A549 (cell line): ENCODE data around the gene APBB2. TPM values are rescaled to one million over a fixed set of nuclear protein-coding genes. Genes with fewer than 3 reads are reported as not detected.

ENCODE experiments used
- ATAC-seq, 2 experiments: fragments of 200-7000 bp in 1 of 2; fragments of >200 bp in 1 of 2; cut with Nextera tagmentation in 1 of 2; cut with Tn5 transposase in 1 of 2; 3 replicates each; pipeline versions ENCODE4 v1.8.0 to v1.9.1; 2018 to 2020; ENCODE audit warnings: mild to moderate bottlenecking in 1 of 2, moderate library complexity in 1 of 2
- CTCF ChIA-PET: fragments of 300-600 bp; sonication (Branson Sonifier 250); formaldehyde crosslinking; extraction: SDS; loops from one replicate; lab custom pipeline; 2021; ENCODE audit warnings: antibody characterized with exemption, inconsistent platforms; lab: Yijun Ruan, JAX
- POLR2A ChIA-PET: fragments of 350-600 bp; formaldehyde crosslinking; extraction: SDS; loops from one replicate; lab custom pipeline; 2021; ENCODE audit warnings: antibody characterized with exemption, inconsistent platforms; lab: Yijun Ruan, JAX
- DNase-seq, 2 experiments: peaks; one replicate each; pipeline versions ENCODE4 v3.0.0 to v3.0.0-alpha.2; 2011 to 2016; ENCODE audit warnings: low read depth in 1 of 2, low spot score in 1 of 2
- FAIRE-seq: peaks from 2 replicates; lab custom pipeline; 2011; peaks lifted over from hg19 to GRCh38; lab: Jason Lieb, UNC
- H3K27ac ChIP-seq, 2 experiments: fragments of >200 bp; sonication (Bioruptor Twin); formaldehyde crosslinking; 3 replicates each; pipeline ENCODE4 v1.5.1; 2016 to 2017
- H3K4me1 ChIP-seq: fragments of >200 bp; sonication (Bioruptor Twin); formaldehyde crosslinking; 3 replicates; pipeline ENCODE4 v1.6.1; 2016
- H3K4me2 ChIP-seq: fragments of >200 bp; sonication (Bioruptor Twin); formaldehyde crosslinking; 3 replicates; pipeline ENCODE4 v1.6.1; 2016
- H3K4me3 ChIP-seq: fragments of >200 bp; sonication (Bioruptor Twin); formaldehyde crosslinking; 3 replicates; pipeline ENCODE4 v1.5.1; 2016
- H3K9me3 ChIP-seq: fragments of >200 bp; sonication (Bioruptor Twin); formaldehyde crosslinking; 3 replicates; pipeline ENCODE4 v1.6.1; 2016
- BCL3 ChIP-seq: fragments of >200 bp; sonication (Bioruptor Twin); formaldehyde crosslinking; IDR thresholded peaks from 3 replicates; pipeline ENCODE4 v1.6.1; 2016
- BHLHE40 ChIP-seq: IDR thresholded peaks from 2 replicates; pipeline ENCODE4 v1.6.1; 2012; ENCODE audit warnings: low read depth, low read length, inconsistent platforms
- CBX2 ChIP-seq: fragments of 200-600 bp; sonication (generic); IDR thresholded peaks from 2 replicates; pipeline ENCODE4 v1.6.1; 2016; ENCODE audit warnings: low read depth, mild to moderate bottlenecking, borderline replicate concordance
- CHD2 ChIP-seq: fragments of 150-350 bp; IDR thresholded peaks from 2 replicates; pipeline ENCODE4 v1.6.1; 2014; ENCODE audit warnings: low read length; ENCODE audit not compliant: partially characterized antibody
- EHMT2 ChIP-seq: fragments of 200-600 bp; sonication (generic); IDR thresholded peaks from 2 replicates; pipeline ENCODE4 v1.6.1; 2016; ENCODE audit warnings: antibody characterized with exemption, low read depth, mild to moderate bottlenecking, moderate library complexity
- FOSB ChIP-seq: fragments of 250-450 bp; sonication (Bioruptor Pico); IDR thresholded peaks from 2 replicates; pipeline ENCODE4 v1.5.0; 2020; ENCODE audit warnings: mild to moderate bottlenecking, moderate library complexity
- HDAC2 ChIP-seq: fragments of 200-600 bp; sonication (generic); IDR thresholded peaks from 2 replicates; pipeline ENCODE4 v1.6.1; 2016
- HEYL ChIP-seq: fragments of 250-450 bp; sonication (Bioruptor Pico); IDR thresholded peaks from 2 replicates; pipeline ENCODE4 v1.8.0; 2021; ENCODE audit warnings: mild to moderate bottlenecking, moderate library complexity
- HOXA7 ChIP-seq: fragments of 250-450 bp; sonication (Bioruptor Pico); IDR thresholded peaks from 2 replicates; pipeline ENCODE4 v1.5.0; 2020; ENCODE audit warnings: mild to moderate bottlenecking, moderate library complexity
- HOXB13 ChIP-seq: fragments of 250-450 bp; sonication (Bioruptor Pico); IDR thresholded peaks from 2 replicates; pipeline ENCODE4 v1.5.0; 2020; ENCODE audit warnings: low read depth, mild to moderate bottlenecking, moderate library complexity
- HOXB5 ChIP-seq: fragments of 250-450 bp; sonication (Bioruptor Pico); IDR thresholded peaks from 2 replicates; pipeline ENCODE4 v1.5.0; 2020; ENCODE audit warnings: mild to moderate bottlenecking, moderate library complexity
- JUNB ChIP-seq: fragments of >200 bp; sonication (Bioruptor Twin); formaldehyde crosslinking; IDR thresholded peaks from 2 replicates; pipeline ENCODE4 v1.6.1; 2016
- KDM1A ChIP-seq: fragments of 200-600 bp; sonication (generic); IDR thresholded peaks from 2 replicates; pipeline ENCODE4 v1.6.1; 2016; ENCODE audit warnings: low read depth, mild to moderate bottlenecking
- NFE2L2 ChIP-seq: fragments of 150-350 bp; conservative IDR thresholded peaks from 2 replicates; pipeline ENCODE4 v1.6.1; 2014; ENCODE audit warnings: low read length
- NPAS2 ChIP-seq: fragments of 250-450 bp; sonication (Bioruptor Pico); IDR thresholded peaks from 2 replicates; pipeline ENCODE4 v1.8.0; 2022; ENCODE audit warnings: mild to moderate bottlenecking, moderate library complexity, borderline replicate concordance
- NR3C1 ChIP-seq: fragments of >200 bp; sonication (Bioruptor Twin); formaldehyde crosslinking; IDR thresholded peaks from 3 replicates; pipeline ENCODE4 v1.6.1; 2017
- POLR2AphosphoS2 ChIP-seq: conservative IDR thresholded peaks from 2 replicates; pipeline ENCODE4 v1.6.1; 2012; ENCODE audit warnings: low read length, improper control_type of control experiment, inconsistent platforms
- RAD21 ChIP-seq, 2 experiments: fragments of >200 bp in 1 of 2; sonication (Bioruptor Twin) in 1 of 2; formaldehyde crosslinking in 1 of 2; IDR thresholded peaks in 1 of 2; conservative IDR thresholded peaks in 1 of 2; 2 replicates in 1 of 2; 3 replicates in 1 of 2; pipeline ENCODE4 v1.6.1; 2012 to 2018; ENCODE audit warnings: inconsistent platforms in 1 of 2
- REST ChIP-seq: fragments of 200-600 bp; sonication (generic); IDR thresholded peaks from 2 replicates; pipeline ENCODE4 v1.6.1; 2016; ENCODE audit warnings: antibody characterized with exemption, mild to moderate bottlenecking, moderate library complexity
- SREBF2 ChIP-seq: fragments of 450-650 bp; IDR thresholded peaks from 2 replicates; pipeline ENCODE4 v1.6.1; 2014; ENCODE audit warnings: mild to moderate bottlenecking, moderate library complexity
- ZFP36 ChIP-seq: fragments of 450-650 bp; IDR thresholded peaks from 2 replicates; pipeline ENCODE4 v1.6.1; 2014; ENCODE audit warnings: borderline replicate concordance; ENCODE audit not compliant: partially characterized antibody
- ZSCAN20 ChIP-seq: fragments of 250-450 bp; sonication (Bioruptor Pico); IDR thresholded peaks from 2 replicates; pipeline ENCODE4 v1.8.0; 2022; ENCODE audit warnings: mild to moderate bottlenecking, moderate library complexity
- whole genome bisulfite sequencing: methylation state at CpG from one replicate; pipeline ENCODE4 v1.1.6; 2017; ENCODE audit errors: missing lambda C conversion rate; 5-methylcytosine and 5-hydroxymethylcytosine counted together
- polyA plus RNA-seq, 4 experiments: library from polyadenylated mRNA; depleted of rRNA in 3 of 4; stranded (reverse); fragments of >200 nt; fragmentation: RNase III in 1 of 4; extraction: RNeasy Plus Mini Kit Qiagen cat#74134 plus additional on column Dnase treatment in 1 of 4; gene quantifications; 2 replicates in 3 of 4; 3 replicates in 1 of 4; pipeline ENCODE4 v1.2.3, GENCODE V29; 2011 to 2017
- TF ChIP-seq, protein P1 (sequence below): fragments of >200 bp; sonication (Bioruptor Twin); formaldehyde crosslinking; IDR thresholded peaks from 3 replicates; pipeline ENCODE4 v1.5.1; 2016

Gene APBB2
- polyA plus RNA-seq, 2 of the 4 experiments (the other 2 are of a cell fraction): 8.3 to 31.9 TPM

DNA sequence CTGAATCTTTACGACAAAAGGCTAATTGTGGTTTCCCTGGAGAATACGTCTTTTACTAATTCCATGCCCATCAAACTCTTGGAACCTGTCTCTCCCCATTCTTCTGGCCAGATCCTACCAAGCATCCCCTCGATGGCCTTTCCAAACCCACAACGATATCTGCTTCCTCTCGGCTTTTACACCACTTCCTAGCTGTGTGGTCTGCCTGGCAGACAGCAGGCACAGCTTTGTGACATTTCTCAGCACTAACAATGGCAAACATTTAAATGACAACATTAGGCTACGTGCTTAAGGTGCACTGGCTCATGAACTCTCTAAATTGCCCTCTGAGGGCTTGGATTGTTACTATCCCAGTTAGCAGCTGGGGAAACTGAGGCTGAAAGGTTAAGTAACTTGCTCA is 323.6 kb downstream of the APBB2 start:
- no peak overlapping the region for H3K27ac ChIP-seq
- FAIRE-seq (no peak), ATAC-seq (no peak), DNase-seq (no peak)
- no peak overlapping the region for H3K4me2 ChIP-seq
- CTCF ChIA-PET: interaction anchor here (0.9 kb wide), 1 partner anchor 17 kb away, joined by 3 read pairs; no protein-coding TSS in a partner anchor
- POLR2A ChIA-PET: no interaction called here
- no peaks in the 10 kb centered on the region for H3K4me1 ChIP-seq
- WGBS: 87% methylated on average over 6 of the region's 6 CpGs
- TF ChIP-seq CBX2 (no peak), ZFP36 (no peak), REST (no peak), RAD21 (conservative IDR thresholded peaks at IDR 0.05 in 1 of 2, IDR thresholded peaks at IDR 0.05 in 1 of 2) (no peak), HEYL (CRISPR knock-in tag) (no peak), HOXB5 (CRISPR knock-in tag) (no peak), BHLHE40 (no peak), ZSCAN20 (CRISPR knock-in tag) (no peak), JUNB (no peak), BCL3 (no peak), HOXB13 (no peak), KDM1A (no peak), CHD2 (no peak), POLR2AphosphoS2 (no peak), NFE2L2 (no peak), NPAS2 (CRISPR knock-in tag) (no peak), EHMT2 (no peak), SREBF2 (no peak), NR3C1 (no peak)
- TF ChIP-seq, protein P1, sequence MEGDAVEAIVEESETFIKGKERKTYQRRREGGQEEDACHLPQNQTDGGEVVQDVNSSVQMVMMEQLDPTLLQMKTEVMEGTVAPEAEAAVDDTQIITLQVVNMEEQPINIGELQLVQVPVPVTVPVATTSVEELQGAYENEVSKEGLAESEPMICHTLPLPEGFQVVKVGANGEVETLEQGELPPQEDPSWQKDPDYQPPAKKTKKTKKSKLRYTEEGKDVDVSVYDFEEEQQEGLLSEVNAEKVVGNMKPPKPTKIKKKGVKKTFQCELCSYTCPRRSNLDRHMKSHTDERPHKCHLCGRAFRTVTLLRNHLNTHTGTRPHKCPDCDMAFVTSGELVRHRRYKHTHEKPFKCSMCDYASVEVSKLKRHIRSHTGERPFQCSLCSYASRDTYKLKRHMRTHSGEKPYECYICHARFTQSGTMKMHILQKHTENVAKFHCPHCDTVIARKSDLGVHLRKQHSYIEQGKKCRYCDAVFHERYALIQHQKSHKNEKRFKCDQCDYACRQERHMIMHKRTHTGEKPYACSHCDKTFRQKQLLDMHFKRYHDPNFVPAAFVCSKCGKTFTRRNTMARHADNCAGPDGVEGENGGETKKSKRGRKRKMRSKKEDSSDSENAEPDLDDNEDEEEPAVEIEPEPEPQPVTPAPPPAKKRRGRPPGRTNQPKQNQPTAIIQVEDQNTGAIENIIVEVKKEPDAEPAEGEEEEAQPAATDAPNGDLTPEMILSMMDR: no peak
- no peak overlapping the region for H3K4me3 ChIP-seq
- no peaks in the 10 kb centered on the region for H3K9me3 ChIP-seq

DNA sequence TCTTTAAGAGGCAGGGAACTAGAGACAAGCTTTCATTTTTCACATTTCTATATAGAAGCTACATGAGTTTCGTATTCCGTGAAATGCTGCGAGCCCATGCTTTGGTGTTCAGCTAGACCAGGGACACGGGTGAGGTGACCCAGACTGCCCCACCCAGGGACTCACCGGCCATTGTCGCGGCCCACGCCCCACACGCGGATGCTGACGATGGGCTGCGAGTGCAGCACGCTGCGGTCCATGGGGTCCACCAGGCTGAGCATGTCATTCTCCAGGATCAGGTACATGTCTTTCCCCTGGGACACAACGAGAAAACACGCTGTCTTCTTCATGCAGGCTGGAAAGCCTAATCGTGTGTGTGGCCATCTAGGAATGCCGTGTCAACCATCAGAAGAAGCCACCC is 324.1 kb downstream of the APBB2 start:
- DNase-seq (no peak), ATAC-seq (no peak), FAIRE-seq (no peak)
- Histone ChIP-seq H3K4me1 (no peaks in the 10 kb centered on the region), H3K9me3 (no peaks in the 10 kb centered on the region), H3K27ac (no peak overlapping the region), H3K4me2 (no peak overlapping the region), H3K4me3 (no peak overlapping the region)
- 92% methylated on average over 18 of the region's 18 CpGs for WGBS
- ChIA-PET CTCF (interaction anchor here (0.5 to 0.9 kb wide), 2 partner anchors 17 to 735 kb away, joined by 3 to 4 read pairs; no protein-coding TSS in a partner anchor), POLR2A (no interaction called here)
- TF ChIP-seq FOSB (CRISPR knock-in tag) (no peak), HOXA7 (CRISPR knock-in tag) (no peak), CHD2 (no peak), HOXB13 (no peak), HDAC2 (no peak), SREBF2 (no peak), NR3C1 (no peak), JUNB (no peak), EHMT2 (no peak)
- TF ChIP-seq, protein P1: no peak
